T-helper 1 cell treated with Interleukin-12 subunit alpha and Interleukin-12 subunit beta and Interleukin-4 antibody, amounts not matched to agents 30 μg/mL and 1 μg/mL, for 36 hours (primary cell): Measurements from ENCODE around the gene IGFBP6.
"Not testable (repeated sequence)": the region's sequence is repeated elsewhere in the genome, so short reads cannot be mapped to it uniquely, and the experiment has no call there.

Source experiments
- H3K27ac Mint-ChIP-seq: one replicate; pipeline ENCODE4 v1.8.0; 2021; ENCODE audit warnings: mild to moderate bottlenecking, mixed read lengths
- H3K27me3 Mint-ChIP-seq: one replicate; pipeline ENCODE4 v1.8.0; 2021; ENCODE audit warnings: low read depth, mixed read lengths
- H3K36me3 Mint-ChIP-seq: one replicate; pipeline ENCODE4 v1.8.0; 2021; ENCODE audit warnings: low read depth, mixed read lengths
- H3K4me1 Mint-ChIP-seq: one replicate; pipeline ENCODE4 v1.8.0; 2021; ENCODE audit warnings: low read depth, mixed read lengths
- H3K4me3 Mint-ChIP-seq: one replicate; pipeline ENCODE4 v1.8.0; 2021; ENCODE audit warnings: mild to moderate bottlenecking, moderate library complexity, mixed read lengths
- H3K9me3 Mint-ChIP-seq: one replicate; pipeline ENCODE4 v1.8.0; 2021; ENCODE audit warnings: mixed read lengths

IGFBP6 gene

DNA sequence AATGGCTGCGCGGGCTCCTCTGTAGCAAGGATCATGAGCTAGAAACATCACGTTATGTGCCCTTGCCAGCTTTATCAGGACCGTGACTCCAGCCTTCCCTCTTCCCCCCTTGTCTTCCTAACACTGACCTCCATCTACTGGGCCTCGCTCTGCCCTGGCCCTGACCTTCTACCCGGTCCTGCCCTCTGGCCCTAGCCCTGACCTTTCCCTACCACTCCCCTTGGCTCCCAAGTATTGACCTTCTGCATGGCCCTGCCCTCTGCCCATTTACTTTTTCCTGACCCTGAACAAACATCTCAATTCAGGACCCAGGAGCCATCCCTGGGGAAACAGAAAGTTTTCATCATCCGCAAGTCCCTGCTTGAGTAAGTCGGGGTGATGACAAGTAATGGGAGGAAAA is 7.8 kb downstream of the IGFBP6 start:
- Mint-ChIP-seq H3K4me3 (no peak overlapping the region), H3K4me1 (peaks cover 13% of the 10 kb centered on the region), H3K27ac (no peak overlapping the region), H3K9me3 (no peaks in the 10 kb centered on the region), H3K27me3 (peaks cover 6% of the 10 kb centered on the region), H3K36me3 (no peaks in the 10 kb centered on the region)

DNA sequence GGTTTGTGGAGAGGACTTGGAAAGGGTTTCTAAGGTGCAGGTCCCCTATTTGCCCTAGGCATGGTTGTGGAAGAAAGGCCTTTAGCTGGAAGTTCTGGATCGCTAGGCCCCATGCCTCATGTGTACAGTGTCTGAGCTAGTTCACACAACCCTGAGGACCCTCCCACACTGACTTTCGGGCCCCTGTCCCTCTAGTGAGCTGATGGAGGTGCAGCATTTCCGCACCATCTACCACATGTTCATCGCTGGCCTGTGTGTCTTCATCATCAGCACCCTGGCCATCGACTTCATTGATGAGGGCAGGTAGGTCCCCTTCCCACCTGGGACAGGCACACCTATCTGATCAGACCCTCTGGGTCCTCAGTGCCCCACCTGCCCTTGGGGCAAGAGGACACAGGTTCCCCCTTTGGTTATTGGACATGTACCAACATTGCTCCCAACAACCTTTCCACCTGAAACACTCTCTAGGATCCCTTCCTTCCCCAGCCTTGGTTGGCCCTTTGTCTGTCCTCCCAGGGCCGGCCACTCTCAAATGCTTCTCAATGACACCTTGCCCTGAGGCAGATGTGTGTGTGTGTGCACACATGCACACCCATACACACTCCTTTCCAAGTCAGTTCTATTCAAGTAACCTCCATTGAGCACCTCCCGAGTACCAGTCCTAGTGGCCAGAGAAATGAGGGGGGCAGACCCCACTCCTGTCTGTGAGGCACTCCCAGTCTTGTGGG is 8.4 kb downstream of the IGFBP6 start:
- no peaks in the 10 kb centered on the region for H3K9me3 Mint-ChIP-seq
- no peak overlapping the region for H3K4me3 Mint-ChIP-seq
- peaks cover 7% of the 10 kb centered on the region for H3K27me3 Mint-ChIP-seq
- H3K36me3 Mint-ChIP-seq: no peaks in the 10 kb centered on the region
- no peak overlapping the region for H3K27ac Mint-ChIP-seq
- peaks cover 13% of the 10 kb centered on the region for H3K4me1 Mint-ChIP-seq

DNA sequence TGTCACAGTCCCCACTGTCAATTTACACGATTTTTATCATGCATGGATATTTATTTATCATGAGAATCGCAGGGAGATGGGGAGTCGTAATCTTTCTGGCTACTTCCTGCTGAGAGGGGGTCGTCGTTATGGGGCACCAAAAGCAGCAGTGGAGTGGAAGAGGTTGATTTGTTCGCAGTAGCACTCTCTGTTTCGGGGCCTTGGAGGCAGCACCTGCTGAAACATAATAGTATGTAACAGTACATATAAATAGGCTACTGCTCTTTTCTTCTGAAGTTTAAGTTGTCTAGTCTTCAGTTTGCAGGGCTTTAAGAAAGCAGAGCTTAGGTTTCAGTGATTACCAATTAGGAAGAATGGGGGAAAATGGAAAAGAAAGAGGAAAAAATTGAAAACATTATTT is 9.7 kb downstream of the IGFBP6 start:
- Mint-ChIP-seq H3K27ac (no peak overlapping the region), H3K27me3 (peaks cover 7% of the 10 kb centered on the region), H3K9me3 (no peaks in the 10 kb centered on the region), H3K4me3 (no peak overlapping the region), H3K4me1 (peaks cover 13% of the 10 kb centered on the region), H3K36me3 (no peaks in the 10 kb centered on the region)

DNA sequence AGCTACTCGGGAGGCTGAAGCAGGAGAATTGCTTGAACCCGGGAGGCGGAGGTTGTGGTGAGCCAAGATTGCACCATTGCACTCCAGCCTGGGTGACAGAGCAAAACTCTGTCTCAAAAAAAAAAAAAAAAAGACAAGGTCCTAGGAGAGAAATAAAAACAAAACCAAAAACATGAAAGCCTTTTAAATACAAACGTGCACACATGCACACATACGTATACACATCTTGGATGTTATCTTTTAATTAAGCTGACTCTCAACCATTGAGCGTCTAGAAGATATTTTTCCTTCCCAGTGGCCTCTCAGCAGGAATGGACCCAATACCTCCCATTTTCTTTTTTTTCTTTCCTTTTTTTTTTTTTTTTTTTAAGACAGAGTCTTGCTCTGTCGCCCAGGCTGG is 15.0 kb downstream of the IGFBP6 start:
- not testable (repeated sequence) for H3K27me3 Mint-ChIP-seq, H3K4me1 Mint-ChIP-seq, H3K36me3 Mint-ChIP-seq, H3K9me3 Mint-ChIP-seq, H3K27ac Mint-ChIP-seq, H3K4me3 Mint-ChIP-seq

DNA sequence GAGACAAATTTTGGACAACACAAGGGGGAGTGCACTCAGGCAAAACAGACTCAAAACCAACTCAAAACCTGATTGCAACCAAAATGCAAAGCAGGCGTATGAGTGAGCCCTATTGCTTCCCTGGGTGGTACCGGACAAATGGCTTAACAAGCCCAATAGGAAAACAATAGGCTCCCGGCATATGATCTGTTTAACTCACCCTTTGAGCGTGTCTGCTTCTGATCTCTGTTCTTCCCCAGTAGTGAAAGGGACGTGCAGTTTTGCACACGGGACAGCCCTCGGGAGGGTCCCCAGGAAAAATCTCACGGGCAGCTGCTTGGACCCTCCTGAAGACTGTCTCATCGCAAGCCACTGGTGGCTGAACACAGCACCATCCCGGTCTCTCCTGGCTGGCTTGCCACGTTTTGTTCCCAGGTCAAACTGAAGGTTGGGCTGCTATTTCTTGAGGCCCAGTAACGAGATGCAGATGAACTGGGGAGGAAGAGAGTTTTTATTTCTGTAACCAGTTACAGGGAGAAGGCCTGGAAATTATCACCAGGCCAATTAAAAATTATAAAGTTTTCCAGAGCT is 15.8 kb downstream of the IGFBP6 start:
- H3K27me3 Mint-ChIP-seq: peaks cover 7% of the 10 kb centered on the region
- no peaks in the 10 kb centered on the region for H3K36me3 Mint-ChIP-seq
- H3K27ac Mint-ChIP-seq: no peak overlapping the region
- H3K9me3 Mint-ChIP-seq: no peaks in the 10 kb centered on the region
- no peak overlapping the region for H3K4me3 Mint-ChIP-seq
- H3K4me1 Mint-ChIP-seq: no peaks in the 10 kb centered on the region

DNA sequence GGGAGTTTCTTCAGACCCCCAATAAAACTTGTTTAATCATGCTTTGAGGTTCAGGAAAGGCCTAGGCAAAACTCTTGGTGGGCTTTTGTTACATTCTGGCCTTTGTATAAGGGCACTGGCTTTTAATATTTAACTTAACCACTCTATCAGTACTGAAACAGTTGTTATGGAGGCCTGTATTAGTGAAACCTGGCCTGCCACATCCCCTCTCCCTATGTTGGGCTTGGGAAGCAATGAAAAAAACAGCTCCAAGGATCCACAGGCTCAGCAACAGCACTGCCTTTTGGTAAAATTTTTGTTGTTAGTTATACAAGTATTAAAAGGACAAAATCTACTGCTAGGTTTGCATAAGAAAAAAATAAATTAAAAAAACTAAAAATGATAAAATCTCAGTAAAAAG is 16.5 kb downstream of the IGFBP6 start:
- Mint-ChIP-seq H3K4me1 (no peaks in the 10 kb centered on the region), H3K27ac (no peak overlapping the region), H3K27me3 (peaks cover 7% of the 10 kb centered on the region), H3K9me3 (no peaks in the 10 kb centered on the region), H3K4me3 (no peak overlapping the region), H3K36me3 (no peaks in the 10 kb centered on the region)

DNA sequence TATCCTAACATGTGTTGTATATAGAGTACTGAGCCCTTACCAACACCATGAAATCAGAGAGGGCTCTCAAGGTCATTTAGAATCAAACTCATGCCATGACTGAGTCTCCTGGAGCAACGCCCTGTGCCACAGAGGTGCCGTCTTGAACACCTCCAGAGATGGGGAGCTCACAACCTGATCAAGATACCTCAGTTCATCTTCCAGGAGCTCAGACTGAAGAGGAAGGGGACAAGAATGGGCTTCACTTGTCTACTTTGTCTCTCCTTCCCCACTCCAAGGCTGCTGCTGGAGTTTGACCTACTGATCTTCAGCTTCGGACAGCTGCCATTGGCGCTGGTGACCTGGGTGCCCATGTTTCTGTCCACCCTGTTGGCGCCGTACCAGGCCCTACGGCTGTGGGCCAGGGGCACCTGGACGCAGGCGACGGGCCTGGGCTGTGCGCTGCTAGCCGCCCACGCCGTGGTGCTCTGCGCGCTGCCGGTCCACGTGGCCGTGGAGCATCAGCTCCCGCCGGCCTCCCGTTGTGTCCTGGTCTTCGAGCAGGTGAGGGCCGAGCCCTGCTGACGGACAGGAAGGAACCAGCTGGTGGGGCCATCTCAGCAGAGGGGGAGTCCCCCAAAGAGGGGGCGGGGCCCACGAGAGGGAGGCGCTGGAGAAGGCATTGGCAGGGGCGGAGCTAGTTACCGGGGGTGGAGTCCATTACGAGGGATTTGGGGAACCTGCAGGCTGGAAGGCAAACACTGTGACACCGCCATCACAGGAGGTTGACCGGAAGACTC is 17.8 kb downstream of the IGFBP6 start:
- Mint-ChIP-seq H3K4me3 (no peak overlapping the region), H3K4me1 (no peaks in the 10 kb centered on the region), H3K27ac (no peak overlapping the region), H3K9me3 (no peaks in the 10 kb centered on the region), H3K36me3 (no peaks in the 10 kb centered on the region), H3K27me3 (peaks cover under 1% of the 10 kb centered on the region)

DNA sequence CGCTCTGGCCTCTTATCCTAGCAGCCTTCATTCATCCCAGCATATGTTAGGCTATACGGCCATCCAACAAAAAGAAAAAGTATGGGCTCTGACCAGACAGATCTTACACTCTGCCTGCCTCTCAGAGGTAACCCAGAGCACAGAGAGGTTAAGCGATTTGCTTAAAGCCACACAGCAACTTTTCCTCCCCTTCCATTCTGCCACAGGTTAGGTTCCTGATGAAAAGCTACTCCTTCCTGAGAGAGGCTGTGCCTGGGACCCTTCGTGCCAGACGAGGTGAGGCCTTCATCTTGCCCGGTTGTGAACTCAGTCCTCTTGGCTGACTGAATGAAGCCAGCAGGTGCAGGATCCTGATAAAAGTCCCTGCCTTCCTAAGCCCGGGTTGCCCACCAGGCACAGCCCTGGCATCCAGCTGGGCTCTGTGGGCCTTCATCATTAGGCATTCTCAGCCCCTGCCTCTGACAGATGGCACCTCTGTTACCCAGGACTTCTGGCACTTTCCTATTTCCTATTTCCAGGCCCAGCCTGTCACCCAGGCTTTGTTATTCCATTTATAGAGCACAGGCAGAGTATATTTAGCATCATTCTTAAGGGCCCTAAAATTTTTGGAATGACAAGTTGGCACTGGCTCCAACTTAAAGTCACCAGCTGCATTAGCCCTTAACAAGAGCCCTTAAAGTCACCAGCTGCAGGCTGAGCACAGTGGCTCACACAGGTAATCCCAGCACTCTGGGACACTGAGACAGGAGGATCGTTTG is 18.6 kb downstream of the IGFBP6 start:
- Mint-ChIP-seq H3K9me3 (no peaks in the 10 kb centered on the region), H3K36me3 (no peaks in the 10 kb centered on the region), H3K27ac (no peak overlapping the region), H3K4me1 (no peaks in the 10 kb centered on the region), H3K27me3 (no peaks in the 10 kb centered on the region), H3K4me3 (no peak overlapping the region)

DNA sequence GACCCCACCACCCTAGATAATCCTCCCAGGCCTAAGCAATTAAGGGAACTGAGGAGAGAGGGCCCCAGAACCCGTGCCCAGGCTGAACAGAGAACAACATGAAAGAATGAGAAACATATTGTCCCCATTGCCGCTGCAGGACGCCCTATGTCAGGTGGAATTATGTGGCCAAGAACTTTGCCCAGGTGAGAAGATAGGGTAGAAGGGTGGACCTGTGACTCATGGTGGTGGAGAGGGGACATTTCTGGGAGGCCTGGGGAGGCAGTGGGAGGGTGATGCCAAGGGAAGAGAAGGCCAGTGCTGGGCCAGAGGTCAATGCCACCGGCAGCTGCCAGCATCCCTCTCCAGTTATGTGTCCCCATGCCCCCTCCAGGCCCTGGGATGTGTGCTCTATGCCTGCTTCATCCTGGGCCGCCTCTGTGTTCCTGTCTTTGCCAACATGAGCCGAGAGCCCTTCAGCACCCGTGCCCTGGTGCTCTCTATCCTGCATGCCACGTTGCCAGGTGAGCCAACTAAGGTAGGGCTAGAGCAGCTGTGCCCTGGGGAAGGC is 21.4 kb downstream of the IGFBP6 start:
- Mint-ChIP-seq H3K4me3 (no peak overlapping the region), H3K27ac (no peak overlapping the region)

DNA sequence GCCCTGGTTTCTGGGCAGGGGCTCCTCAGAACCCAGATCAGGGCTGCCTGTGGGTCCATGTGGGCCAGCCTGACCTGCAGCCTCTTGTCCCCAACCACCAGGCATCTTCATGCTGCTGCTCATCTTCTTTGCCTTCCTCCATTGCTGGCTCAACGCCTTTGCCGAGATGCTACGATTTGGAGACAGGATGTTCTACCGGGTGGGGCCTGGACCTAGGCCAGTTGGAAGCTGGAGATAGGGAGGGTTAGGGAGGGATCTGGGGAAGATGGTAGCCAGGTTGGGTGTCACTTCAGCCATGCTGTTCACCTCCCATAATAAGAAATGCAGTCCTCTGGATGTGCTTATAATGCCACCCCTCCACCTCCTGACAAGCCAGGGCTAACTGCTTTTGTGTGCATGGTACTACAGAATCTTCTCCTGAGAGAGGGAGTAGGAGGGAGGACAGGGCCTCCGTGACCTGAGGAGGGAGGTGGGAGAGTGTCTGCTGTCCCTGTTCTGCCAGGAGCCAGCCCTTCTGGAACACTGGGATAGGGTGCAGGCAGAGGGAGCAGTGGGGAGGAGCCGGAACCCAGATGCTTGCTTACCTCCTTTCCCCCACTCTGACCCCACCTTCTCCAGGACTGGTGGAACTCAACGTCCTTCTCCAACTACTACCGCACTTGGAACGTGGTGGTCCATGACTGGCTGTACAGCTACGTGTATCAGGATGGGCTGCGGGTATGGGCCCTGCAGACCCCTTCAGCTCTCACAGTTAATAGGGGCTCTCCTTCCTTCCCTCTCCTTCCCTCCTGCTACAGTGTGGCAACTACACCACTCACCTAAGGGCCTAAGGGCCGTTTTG is 23.4 kb downstream of the IGFBP6 start:
- H3K4me3 Mint-ChIP-seq: no peak overlapping the region
- H3K36me3 Mint-ChIP-seq: no peaks in the 10 kb centered on the region
- H3K4me1 Mint-ChIP-seq: no peaks in the 10 kb centered on the region
- H3K9me3 Mint-ChIP-seq: no peaks in the 10 kb centered on the region
- no peak overlapping the region for H3K27ac Mint-ChIP-seq
- H3K27me3 Mint-ChIP-seq: no peaks in the 10 kb centered on the region

More for the DNA sequence above, 21.4 kb downstream of the IGFBP6 start:
- Mint-ChIP-seq H3K36me3 (no peaks in the 10 kb centered on the region), H3K27me3 (no peaks in the 10 kb centered on the region), H3K4me1 (no peaks in the 10 kb centered on the region), H3K9me3 (no peaks in the 10 kb centered on the region)

DNA sequence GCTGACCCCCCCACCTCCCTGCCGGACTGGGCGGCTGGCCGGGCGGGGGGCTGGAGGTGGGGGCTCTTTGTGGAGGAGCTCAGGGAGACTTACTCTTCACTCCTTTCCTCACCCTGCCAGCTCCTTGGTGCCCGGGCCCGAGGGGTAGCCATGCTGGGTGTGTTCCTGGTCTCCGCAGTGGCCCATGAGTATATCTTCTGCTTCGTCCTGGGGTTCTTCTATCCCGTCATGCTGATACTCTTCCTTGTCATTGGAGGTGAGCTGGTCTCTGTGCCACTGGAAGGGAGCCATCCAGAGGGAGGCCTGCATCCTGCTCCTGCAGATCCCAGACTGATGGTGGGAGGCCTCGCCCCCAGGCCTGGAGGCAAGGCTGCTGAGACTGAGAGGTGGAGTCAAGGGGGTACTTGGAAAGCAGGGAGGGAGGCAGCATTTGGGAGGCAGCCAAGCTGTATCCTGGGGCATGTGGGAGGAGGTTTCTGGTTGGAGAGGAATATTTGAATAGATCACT is 25.5 kb downstream of the IGFBP6 start:
- no peak overlapping the region for H3K27ac Mint-ChIP-seq
- H3K36me3 Mint-ChIP-seq: no peaks in the 10 kb centered on the region
- H3K27me3 Mint-ChIP-seq: peaks cover 11% of the 10 kb centered on the region
- no peaks in the 10 kb centered on the region for H3K9me3 Mint-ChIP-seq
- H3K4me1 Mint-ChIP-seq: peaks cover 4% of the 10 kb centered on the region
- H3K4me3 Mint-ChIP-seq: no peak overlapping the region

DNA sequence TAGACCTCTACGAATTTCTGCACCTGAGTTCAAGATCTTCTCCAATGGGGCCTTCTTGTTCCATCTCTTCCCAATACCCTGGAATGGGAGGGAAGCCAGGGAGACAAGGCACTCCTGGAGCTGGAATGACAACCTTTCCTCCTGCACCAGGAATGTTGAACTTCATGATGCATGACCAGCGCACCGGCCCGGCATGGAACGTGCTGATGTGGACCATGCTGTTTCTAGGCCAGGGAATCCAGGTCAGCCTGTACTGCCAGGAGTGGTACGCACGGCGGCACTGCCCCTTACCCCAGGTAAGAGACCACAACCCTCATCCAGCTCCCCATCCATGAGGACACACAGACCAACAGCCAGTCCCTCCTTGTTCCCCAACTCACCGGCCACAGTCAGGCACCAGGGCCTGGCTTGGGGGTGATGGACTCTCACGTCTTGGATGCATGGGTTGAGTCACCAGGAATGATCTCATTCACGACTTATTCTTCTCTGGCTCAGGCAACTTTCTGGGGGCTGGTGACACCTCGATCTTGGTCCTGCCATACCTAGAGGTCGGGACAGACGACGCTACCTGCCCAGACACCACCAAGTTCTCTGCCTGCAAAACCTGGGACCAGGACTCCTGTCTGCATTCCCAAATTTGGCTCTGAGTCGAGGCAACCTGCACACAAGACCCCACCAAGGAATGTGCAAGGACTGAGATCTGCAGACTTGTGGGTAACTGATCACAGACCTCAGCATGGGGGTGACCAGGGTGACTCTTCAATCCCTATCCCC is 26.3 kb downstream of the IGFBP6 start:
- H3K27ac Mint-ChIP-seq: no peak overlapping the region
- peaks cover 4% of the 10 kb centered on the region for H3K4me1 Mint-ChIP-seq
- no peaks in the 10 kb centered on the region for H3K36me3 Mint-ChIP-seq
- peaks cover 12% of the 10 kb centered on the region for H3K27me3 Mint-ChIP-seq
- no peak overlapping the region for H3K4me3 Mint-ChIP-seq
- no peaks in the 10 kb centered on the region for H3K9me3 Mint-ChIP-seq

DNA sequence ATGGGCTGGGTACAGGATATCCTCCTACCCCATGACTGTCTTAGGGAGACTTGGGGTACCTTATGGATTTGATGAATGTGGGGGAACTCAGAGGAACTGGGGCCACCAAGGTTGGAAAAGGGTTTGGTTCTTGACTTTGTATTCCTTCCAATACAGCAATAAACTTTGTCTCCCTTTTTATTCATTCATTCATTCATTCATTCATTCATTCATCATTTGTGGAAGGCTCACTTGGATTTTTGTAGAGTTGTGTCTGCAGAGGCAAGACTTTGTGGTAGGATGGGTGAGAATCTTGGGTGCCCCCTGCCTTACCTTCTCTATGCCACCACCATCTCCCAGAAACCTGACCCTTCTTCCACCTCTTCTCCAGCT is 26.9 kb downstream of the IGFBP6 start:
- Mint-ChIP-seq H3K4me1 (peaks cover 4% of the 10 kb centered on the region), H3K27ac (no peak overlapping the region), H3K9me3 (no peaks in the 10 kb centered on the region), H3K27me3 (peaks cover 16% of the 10 kb centered on the region), H3K36me3 (no peaks in the 10 kb centered on the region), H3K4me3 (no peak overlapping the region)
